IMR-90 (cell line): Measurements from ENCODE around the gene MAP4K1. TPM values are rescaled to one million over a fixed set of nuclear protein-coding genes. Genes with fewer than 3 reads are reported as not detected.
A peak's percentile ranks its signal among the peaks of the same experiment; 100 is the strongest.

Source experiments
- ATAC-seq: fragments of 200-7000 bp; cut with Tn5 transposase; 2 replicates; pipeline ENCODE4 v1.9.1; 2020; ENCODE audit warnings: low read depth, mild to moderate bottlenecking, moderate library complexity
- BruUV-seq: library from RNA; stranded (reverse); fragments of 400-500 nt; replicated peaks from 2 replicates; lab custom pipeline; 2021; lab: Mats Ljungman, UMichigan
- CTCF ChIA-PET: fragments of 300-600 bp; formaldehyde crosslinking; extraction: SDS; loops from one replicate; lab custom pipeline; 2021; ENCODE audit warnings: antibody characterized with exemption; lab: Yijun Ruan, JAX
- POLR2A ChIA-PET: fragments of 300-600 bp; sonication (Branson Sonifier 250); formaldehyde crosslinking; loops from one replicate; lab custom pipeline; 2022; ENCODE audit warnings: antibody characterized with exemption; ENCODE audit not compliant: unreplicated experiment; lab: Charles Lee
- DNase-seq: peaks from one replicate; pipeline ENCODE4 v3.0.0; 2013
- H2AFZ ChIP-seq: replicated peaks from 2 replicates; pipeline ENCODE3; 2013; ENCODE audit warnings: low read length, mild to moderate bottlenecking; ENCODE audit not compliant: poor library complexity
- H2AK5ac ChIP-seq: 2 replicates; pipeline ENCODE4 v1.6.1; 2013; ENCODE audit warnings: low read depth, low read length, inconsistent platforms
- H2AK9ac ChIP-seq: replicated peaks from 2 replicates; pipeline ENCODE3; 2013; ENCODE audit warnings: mild to moderate bottlenecking, low read depth, low read length, moderate library complexity; ENCODE audit not compliant: poor library complexity
- H2BK120ac ChIP-seq: 2 replicates; pipeline ENCODE4 v1.6.1; 2013; ENCODE audit warnings: low read depth, low read length, inconsistent platforms
- H2BK15ac ChIP-seq: 3 replicates; pipeline ENCODE4 v1.6.1; 2013; ENCODE audit warnings: low read depth, low read length, inconsistent platforms
- H2BK20ac ChIP-seq: 2 replicates; pipeline ENCODE4 v1.6.1; 2013; ENCODE audit warnings: low read depth, mild to moderate bottlenecking, inconsistent platforms, low read length, moderate library complexity
- H2BK5ac ChIP-seq: 2 replicates; pipeline ENCODE4 v1.6.1; 2013; ENCODE audit warnings: mild to moderate bottlenecking, low read depth, low read length, inconsistent platforms; ENCODE audit not compliant: poor library complexity, severe bottlenecking
- H3K14ac ChIP-seq: replicated peaks from 2 replicates; pipeline ENCODE4 v1.6.1; 2013; ENCODE audit warnings: low read depth, low read length, inconsistent platforms
- H3K18ac ChIP-seq: 2 replicates; pipeline ENCODE4 v1.6.1; 2013; ENCODE audit warnings: low read depth, low read length, control low read depth
- H3K23ac ChIP-seq: 2 replicates; pipeline ENCODE4 v1.6.1; 2013; ENCODE audit warnings: low read depth, low read length, inconsistent platforms
- H3K27ac ChIP-seq: 2 replicates; pipeline ENCODE4 v1.5.1; 2013; ENCODE audit warnings: mild to moderate bottlenecking, control low read depth, low read length; ENCODE audit not compliant: insufficient read depth
- H3K27me3 ChIP-seq: 2 replicates; pipeline ENCODE4 v1.6.1; 2013; ENCODE audit warnings: low read length; ENCODE audit not compliant: control insufficient read depth, insufficient read depth
- H3K36me3 ChIP-seq: 2 replicates; pipeline ENCODE4 v1.6.1; 2013; ENCODE audit warnings: low read length, mixed read lengths; ENCODE audit not compliant: control insufficient read depth, insufficient read depth
- H3K4ac ChIP-seq: 2 replicates; pipeline ENCODE4 v1.6.1; 2013; ENCODE audit warnings: low read depth, low read length, inconsistent platforms
- H3K4me1 ChIP-seq: 2 replicates; pipeline ENCODE4 v1.6.1; 2013; ENCODE audit warnings: low read length, mixed read lengths; ENCODE audit not compliant: control insufficient read depth, insufficient read depth
- H3K4me2 ChIP-seq: 2 replicates; pipeline ENCODE4 v1.6.1; 2013; ENCODE audit warnings: low read depth, mild to moderate bottlenecking, control low read depth, low read length, moderate library complexity
- H3K4me3 ChIP-seq: 2 replicates; pipeline ENCODE4 v1.5.1; 2013; ENCODE audit warnings: low read depth, mild to moderate bottlenecking, control low read depth, low read length, moderate library complexity; ENCODE audit not compliant: insufficient read depth
- H3K56ac ChIP-seq: 2 replicates; pipeline ENCODE4 v1.6.1; 2013; ENCODE audit warnings: low read length, inconsistent platforms; ENCODE audit not compliant: insufficient read depth; ENCODE audit errors: extremely low read depth
- H3K79me1 ChIP-seq, 2 experiments: 2 replicates each; pipeline ENCODE4 v1.6.1; 2013; ENCODE audit warnings: low read length in 2 of 2, inconsistent platforms in 1 of 2, low read depth in 1 of 2
- H3K9ac ChIP-seq: 2 replicates; pipeline ENCODE4 v1.6.1; 2013; ENCODE audit warnings: low read depth, low read length, control low read depth
- H3K9me1 ChIP-seq: 2 replicates; pipeline ENCODE4 v1.6.1; 2013; ENCODE audit warnings: low read length, inconsistent platforms; ENCODE audit not compliant: insufficient read depth
- H3K9me3 ChIP-seq: 2 replicates; pipeline ENCODE4 v1.6.1; 2013; ENCODE audit warnings: low read length; ENCODE audit not compliant: control insufficient read depth, insufficient read depth
- H4K20me1 ChIP-seq: 2 replicates; pipeline ENCODE4 v1.6.1; 2013; ENCODE audit warnings: low read length, inconsistent platforms; ENCODE audit not compliant: insufficient read depth
- H4K5ac ChIP-seq: 2 replicates; pipeline ENCODE4 v1.6.1; 2013; ENCODE audit warnings: mild to moderate bottlenecking, low read depth, low read length, control low read depth
- H4K8ac ChIP-seq, 2 experiments: 2 replicates each; pipeline ENCODE4 v1.6.1; 2013; ENCODE audit warnings: low read depth in 2 of 2, low read length in 2 of 2, control low read depth in 1 of 2, inconsistent platforms in 1 of 2
- H4K91ac ChIP-seq: 2 replicates; pipeline ENCODE4 v1.6.1; 2013; ENCODE audit warnings: low read depth, low read length, inconsistent platforms; ENCODE audit not compliant: insufficient read depth
- BHLHE40 ChIP-seq: fragments of 150-350 bp; IDR thresholded peaks from 2 replicates; pipeline ENCODE4 v1.6.1; 2016; ENCODE audit warnings: mild to moderate bottlenecking, low read depth, low read length
- MXI1 ChIP-seq: IDR thresholded peaks from 2 replicates; pipeline ENCODE4 v1.6.1; 2012; ENCODE audit warnings: low read depth, mild to moderate bottlenecking, low read length, moderate library complexity, borderline replicate concordance
- NFE2L2 ChIP-seq: fragments of 150-350 bp; IDR thresholded peaks from 2 replicates; pipeline ENCODE4 v1.6.1; 2016; ENCODE audit warnings: low read depth, mild to moderate bottlenecking, low read length
- WGBS, 2 experiments: methylation state at CpG; one replicate each; pipeline versions ENCODE4 v1.1.5 to v1.1.7; 2013; ENCODE audit warnings: missing lambda C conversion rate in 2 of 2; ENCODE audit not compliant: insufficient read length in 1 of 2; ENCODE audit errors: extremely low coverage in 2 of 2; 5-methylcytosine and 5-hydroxymethylcytosine counted together
- dilution Hi-C: fragments of 300-500 bp; cut with HindIII; formaldehyde crosslinking; loops from one replicate; pipeline ENCODE4 v1.14.3; 2018; ENCODE audit warnings: low sequenced_read_pairs; ENCODE audit not compliant: unreplicated experiment
- in situ Hi-C: fragments of 300-500 bp; cut with MboI; formaldehyde crosslinking; loops from 3 replicates; pipeline ENCODE4 v1.14.3; 2019; ENCODE audit warnings: low sequenced_read_pairs, inconsistent platforms, mixed read lengths
- intact Hi-C: fragments of 100-400 bp; cut with micrococcal nuclease; formaldehyde crosslinking; loops from 2 replicates; pipeline ENCODE4 v1.10.0; 2022
- polyA plus RNA-seq, 3 experiments: library from polyadenylated mRNA; depleted of rRNA; stranded (reverse); fragments of >200 nt; gene quantifications; 2 replicates each; pipeline ENCODE4 v1.2.3, GENCODE V29; 2012; ENCODE audit warnings: low replicate concordance in 1 of 3
- total RNA-seq: library from RNA; depleted of rRNA; stranded (reverse); fragments of >200 nt; gene quantifications from 2 replicates; pipeline ENCODE4 v1.2.3, GENCODE V29; 2012

MAP4K1 gene
- total and polyA plus RNA-seq, 2 of the 4 experiments (the other 2 are of a cell fraction), result 0.22 TPM; not detected in 1

DNA sequence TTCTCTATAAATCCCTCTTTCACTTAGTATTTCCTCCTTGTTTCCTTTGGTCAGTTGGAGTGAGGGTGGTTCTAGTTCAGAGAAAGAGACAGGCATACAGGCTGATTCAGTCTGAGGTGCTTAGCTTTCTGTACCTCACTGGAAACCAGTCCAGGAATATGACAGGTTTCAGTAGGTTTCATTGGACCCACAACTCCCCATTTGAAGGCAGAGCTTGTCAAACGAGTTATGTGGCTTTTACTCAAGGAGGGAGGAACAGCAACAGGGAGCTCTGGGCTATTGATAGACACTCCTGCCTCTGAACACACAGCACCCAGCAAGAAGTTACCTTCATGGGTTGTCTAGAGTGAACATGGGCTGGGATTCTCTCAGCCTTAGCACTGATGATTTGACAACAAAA is 44.2 kb upstream of the MAP4K1 start:
- WGBS, 2 experiments, result no CpG with 5 or more reads among the region's 1 CpG
- Histone ChIP-seq H3K4me3 (no peak overlapping the region), H2BK5ac (peak overlapping the region; percentile 61), H3K27me3 (no peaks in the 10 kb centered on the region), H3K4me1 (peaks cover 55% of the 10 kb centered on the region), H2AK9ac (no peak overlapping the region), H4K8ac (peak overlapping the region; percentile 21 to 72; a peak in 2 of 4 replicates), H4K5ac (no peak overlapping the region), H3K27ac (peak overlapping the region; percentile 20; the same call in 1 of the 2 replicates), H3K9me3 (no peaks in the 10 kb centered on the region), H3K36me3 (peaks cover 13% of the 10 kb centered on the region), H3K18ac (peak overlapping the region; percentile 6; the same call in 1 of the 2 replicates), H3K14ac (peak overlapping the region; percentile 86), H2BK120ac (peak overlapping the region; percentile 38), H3K79me1 (peaks cover 5 to 67% of the 10 kb centered on the region in 2 experiments; a peak in 3 of 4 replicates), H4K91ac (peak overlapping the region; percentile 30; the same call in 1 of the 2 replicates), H3K9ac (0 out of 2 replicates have a peak overlapping the region, but pooled peaks have one; percentile 2), H3K9me1 (peaks cover 48% of the 10 kb centered on the region), H2BK20ac (peak overlapping the region; percentile 27), H3K23ac (peak overlapping the region; percentile 72), H2AFZ (no peak overlapping the region), H3K4ac (peak overlapping the region; percentile 54), H3K56ac (no peak overlapping the region), H4K20me1 (peaks cover 54% of the 10 kb centered on the region), H2AK5ac (peak overlapping the region; percentile 2; the same call in 1 of the 2 replicates), H3K4me2 (no peak overlapping the region), H2BK15ac (peak overlapping the region; percentile 40; the same call in 2 of the 3 replicates)
- no peak for TF ChIP-seq NFE2L2
- no peak for TF ChIP-seq MXI1
- TF ChIP-seq BHLHE40, result no peak
- CTCF ChIA-PET, result no interaction called here
- dilution Hi-C loops, result no loop called here
- ATAC-seq (no peak), DNase-seq (no peak)
- BruUV-seq, result no TSS peak
- POLR2A ChIA-PET, result interaction anchor here (0.5 kb wide), 1 partner anchor 13 kb away, joined by 3 read pairs; no protein-coding TSS in a partner anchor
- in situ Hi-C loops, result no loop called here
- intact Hi-C loops, result no loop called here
